B cell (primary cell): ENCODE data around the gene GRK1.

Experiments used
- CTCF ChIP-seq: fragments of 200-600 bp; IDR thresholded peaks from one replicate; pipeline ENCODE4 v1.8.0; 2022; ENCODE audit warnings: antibody characterized with exemption, mild to moderate bottlenecking
- EZH2 ChIP-seq: IDR thresholded peaks from 2 replicates; pipeline ENCODE4 v1.6.1; 2012; ENCODE audit warnings: borderline replicate concordance, low read depth, mild to moderate bottlenecking, moderate library complexity, low read length; ENCODE audit not compliant: insufficient read depth, poor library complexity, severe bottlenecking

- TF ChIP-seq CTCF = no peak
- no peak for TF ChIP-seq EZH2
Measured at GRCh38 chr13:113765564-113765910, 98.5 kb downstream of the GRK1 start.
